Left colon (tissue), 2 donors: ENCODE data around the gene ULK4. TPM values are rescaled to one million over a fixed set of nuclear protein-coding genes. Genes with fewer than 3 reads are reported as not detected.
"Not testable (repeated sequence)": the region's sequence is repeated elsewhere in the genome, so short reads cannot be mapped to it uniquely, and the experiment has no call there.

ENCODE experiments used
- ATAC-seq: fragments of 200-7000 bp; cut with Tn5 transposase; one replicate; pipeline ENCODE4 v1.9.1; 2020; ENCODE audit warnings: mild to moderate bottlenecking, moderate library complexity
- DNase-seq, 2 donors: peaks; one replicate each; pipeline ENCODE4 v3.0.0-alpha.2; 2020
- intact Hi-C, 2 donors: fragments of 100-400 bp; cut with DNase I in 1 of 2; cut with micrococcal nuclease in 1 of 2; formaldehyde crosslinking; loops; one replicate each; pipeline versions ENCODE4 v1.11.2 to v1.14.0; 2022; cut with DNase I, micrococcal nuclease
- total RNA-seq, 2 donors: library from RNA; stranded (reverse); fragmentation: NEBNext Ultra II Directional; extraction: Animal tissue kit (Norgen Biotek cat#: 25700); gene quantifications; one replicate each; pipeline ENCODE4 v1.2.1, GENCODE V29; 2021
- donor health status: DM: no; HTN: no; CAD: no.
- donor health status: DM: yes; HTN: yes; CAD: no.

Gene ULK4
- total RNA-seq, 2 donors from 2014 or later = 5.3 to 5.7 TPM

- intact Hi-C loops = no loop called here
- no peak for DNase-seq
- no peak for ATAC-seq
Measured at GRCh38 chr3:41502023-41502422, 459.9 kb downstream of the ULK4 start.

- no peak for ATAC-seq
- intact Hi-C loops = no loop called here
- no peak for DNase-seq
Measured at GRCh38 chr3:41498847-41499246, 463.1 kb downstream of the ULK4 start.

- no peak for DNase-seq
- intact Hi-C loops = no loop called here
- ATAC-seq = no peak
Measured at GRCh38 chr3:41490360-41490759, 471.5 kb downstream of the ULK4 start.

- ATAC-seq = no peak
- intact Hi-C loops = no loop called here
- DNase-seq = no peak
Measured at GRCh38 chr3:41489231-41489630, 472.7 kb downstream of the ULK4 start.

GRCh38 chr3:41488501-41488900, 473.4 kb downstream of the ULK4 start:
- intact Hi-C loops = no loop called here
- DNase-seq (no peak), ATAC-seq (no peak)

- DNase-seq = no peak
- ATAC-seq = no peak
- intact Hi-C loops = no loop called here
Measured at GRCh38 chr3:41485484-41485883, 476.4 kb downstream of the ULK4 start.

- DNase-seq (no peak), ATAC-seq (no peak)
- intact Hi-C loops = no loop called here
Measured at GRCh38 chr3:41482134-41482533, 479.8 kb downstream of the ULK4 start.

- ATAC-seq (no peak), DNase-seq (no peak)
- intact Hi-C loops = no loop called here
Measured at GRCh38 chr3:41478278-41478677, 483.6 kb downstream of the ULK4 start.

- ATAC-seq (peak; percentile 48), DNase-seq (no peak)
- intact Hi-C loops = no loop called here
Measured at GRCh38 chr3:41477399-41478014, 484.4 kb downstream of the ULK4 start.

GRCh38 chr3:41469083-41469482, 492.8 kb downstream of the ULK4 start:
- intact Hi-C loops = no loop called here
- ATAC-seq (no peak), DNase-seq (no peak)

GRCh38 chr3:41467481-41467880, 494.4 kb downstream of the ULK4 start:
- ATAC-seq (no peak), DNase-seq (no peak)
- intact Hi-C loops = no loop called here

- DNase-seq = no peak
- ATAC-seq = no peak
- intact Hi-C loops = no loop called here
Measured at GRCh38 chr3:41464858-41465257, 497.0 kb downstream of the ULK4 start.

- intact Hi-C loops = no loop called here
- DNase-seq (no peak), ATAC-seq (no peak)
Measured at GRCh38 chr3:41464401-41464800, 497.5 kb downstream of the ULK4 start.

GRCh38 chr3:41462103-41462691, 499.7 kb downstream of the ULK4 start:
- DNase-seq = no peak
- ATAC-seq = peak; percentile 99
- intact Hi-C loops = no loop called here

- DNase-seq = no peak
- intact Hi-C loops = no loop called here
- ATAC-seq = no peak
Measured at GRCh38 chr3:41460736-41461135, 501.2 kb downstream of the ULK4 start.

- no peak for DNase-seq
- no peak for ATAC-seq
- intact Hi-C loops = no loop called here
Measured at GRCh38 chr3:41457176-41457575, 504.7 kb downstream of the ULK4 start.

- intact Hi-C loops = no loop called here
- DNase-seq = no peak
- no peak for ATAC-seq
Measured at GRCh38 chr3:41456162-41456561, 505.7 kb downstream of the ULK4 start.

GRCh38 chr3:41453618-41454017, 508.3 kb downstream of the ULK4 start:
- ATAC-seq, DNase-seq, intact Hi-C loops: not testable (repeated sequence)

- DNase-seq (peak in 1 of 2 donors; percentile 18), ATAC-seq (peak; percentile 88)
- intact Hi-C loops = no loop called here
Measured at GRCh38 chr3:41450416-41451231, 511.3 kb downstream of the ULK4 start.

- DNase-seq (no peak), ATAC-seq (no peak)
- intact Hi-C loops = no loop called here
Measured at GRCh38 chr3:41448396-41448795, 513.5 kb downstream of the ULK4 start.
